LNCaP clone FGC (cell line): ENCODE measurements around the gene NEK9.
"Not testable (repeated sequence)": the region's sequence is repeated elsewhere in the genome, so short reads cannot be mapped to it uniquely, and the experiment has no call there.

Experiments used
- DNase-seq: peaks from one replicate; pipeline ENCODE4 v3.0.0-alpha.2; 2011; ENCODE audit warnings: low read depth
- H3K4me3 ChIP-seq: 2 replicates; pipeline ENCODE4 v1.5.1; 2011; ENCODE audit warnings: mild to moderate bottlenecking, low read depth, low read length, control low read depth
- TF ChIP-seq, protein P1 (sequence below): IDR thresholded peaks from 2 replicates; pipeline ENCODE4 v1.5.1; 2012; ENCODE audit warnings: mild to moderate bottlenecking; ENCODE audit not compliant: control insufficient read depth, insufficient read depth; ENCODE audit errors: extremely low read depth

NEK9 gene

GRCh38 chr14:75156901-75157300 is 30.1 kb upstream of the NEK9 start:
- TF ChIP-seq, protein P1, sequence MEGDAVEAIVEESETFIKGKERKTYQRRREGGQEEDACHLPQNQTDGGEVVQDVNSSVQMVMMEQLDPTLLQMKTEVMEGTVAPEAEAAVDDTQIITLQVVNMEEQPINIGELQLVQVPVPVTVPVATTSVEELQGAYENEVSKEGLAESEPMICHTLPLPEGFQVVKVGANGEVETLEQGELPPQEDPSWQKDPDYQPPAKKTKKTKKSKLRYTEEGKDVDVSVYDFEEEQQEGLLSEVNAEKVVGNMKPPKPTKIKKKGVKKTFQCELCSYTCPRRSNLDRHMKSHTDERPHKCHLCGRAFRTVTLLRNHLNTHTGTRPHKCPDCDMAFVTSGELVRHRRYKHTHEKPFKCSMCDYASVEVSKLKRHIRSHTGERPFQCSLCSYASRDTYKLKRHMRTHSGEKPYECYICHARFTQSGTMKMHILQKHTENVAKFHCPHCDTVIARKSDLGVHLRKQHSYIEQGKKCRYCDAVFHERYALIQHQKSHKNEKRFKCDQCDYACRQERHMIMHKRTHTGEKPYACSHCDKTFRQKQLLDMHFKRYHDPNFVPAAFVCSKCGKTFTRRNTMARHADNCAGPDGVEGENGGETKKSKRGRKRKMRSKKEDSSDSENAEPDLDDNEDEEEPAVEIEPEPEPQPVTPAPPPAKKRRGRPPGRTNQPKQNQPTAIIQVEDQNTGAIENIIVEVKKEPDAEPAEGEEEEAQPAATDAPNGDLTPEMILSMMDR = no peak
- DNase-seq = no peak
- no peak overlapping the region for H3K4me3 ChIP-seq

GRCh38 chr14:75156111-75156510 is 29.3 kb upstream of the NEK9 start:
- no peak overlapping the region for H3K4me3 ChIP-seq
- DNase-seq = no peak
- TF ChIP-seq, protein P1 = no peak

- DNase-seq = no peak
- H3K4me3 ChIP-seq = no peak overlapping the region
- TF ChIP-seq, protein P1 = no peak
Measured at GRCh38 chr14:75155169-75155568, 28.3 kb upstream of the NEK9 start.

DNA sequence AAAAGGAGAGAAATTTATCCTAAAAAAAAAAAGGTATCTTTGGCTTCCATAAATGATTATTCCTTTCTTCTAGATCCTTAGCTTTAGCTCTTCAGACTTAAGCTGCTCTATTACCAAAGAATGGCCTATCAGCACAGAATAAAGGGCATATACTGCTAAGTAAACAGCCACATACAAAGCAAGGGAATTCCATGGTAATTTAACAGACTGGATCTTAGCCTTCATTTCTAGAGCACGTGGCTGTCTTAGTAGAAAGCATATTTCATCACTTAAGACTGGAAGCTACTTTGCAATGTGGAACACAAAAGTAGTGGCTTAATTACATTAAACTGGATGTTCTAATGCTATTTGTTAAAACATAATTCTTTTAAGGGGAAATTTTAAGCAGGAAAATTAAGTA is 26.4 kb upstream of the NEK9 start:
- TF ChIP-seq, protein P1 = no peak
- no peak for DNase-seq
- H3K4me3 ChIP-seq = no peak overlapping the region

GRCh38 chr14:75151851-75152250 is 25.0 kb upstream of the NEK9 start:
- no peak for DNase-seq
- TF ChIP-seq, protein P1 = no peak
- no peak overlapping the region for H3K4me3 ChIP-seq

- peak; percentile 56 for DNase-seq
- H3K4me3 ChIP-seq = not testable (repeated sequence)
Measured at GRCh38 chr14:75150637-75151036, 23.8 kb upstream of the NEK9 start.

- no peak for DNase-seq
- TF ChIP-seq, protein P1 = no peak
- no peak overlapping the region for H3K4me3 ChIP-seq
Measured at GRCh38 chr14:75150150-75150549, 23.3 kb upstream of the NEK9 start.
